Measurements from ENCODE around the gene NPAS3.

The NPAS3 gene

DNA sequence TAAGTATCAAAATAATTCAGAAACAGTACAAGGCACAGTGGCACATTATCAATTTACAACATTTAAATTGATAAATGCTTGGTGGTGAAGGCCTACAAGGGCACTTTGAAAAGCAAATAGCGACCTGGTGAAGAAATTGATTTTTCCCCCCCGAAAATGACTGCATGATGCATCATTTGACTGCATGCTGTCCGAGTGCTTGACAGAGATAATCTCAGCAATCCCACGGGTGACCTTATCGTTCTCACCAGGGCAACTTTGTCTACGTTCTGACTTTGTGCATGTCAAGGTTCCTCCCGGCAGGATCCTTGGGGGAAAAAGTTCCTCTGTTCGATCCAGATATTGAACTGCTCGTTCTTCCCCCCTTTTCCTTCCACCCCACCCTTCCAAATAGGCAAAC lies 627.4 kb downstream of the NPAS3 start:
- DNase-seq: no peak

- DNase-seq: no peak
Measured at GRCh38 chr14:33567023-33567728, 628.5 kb downstream of the NPAS3 start.

DNA sequence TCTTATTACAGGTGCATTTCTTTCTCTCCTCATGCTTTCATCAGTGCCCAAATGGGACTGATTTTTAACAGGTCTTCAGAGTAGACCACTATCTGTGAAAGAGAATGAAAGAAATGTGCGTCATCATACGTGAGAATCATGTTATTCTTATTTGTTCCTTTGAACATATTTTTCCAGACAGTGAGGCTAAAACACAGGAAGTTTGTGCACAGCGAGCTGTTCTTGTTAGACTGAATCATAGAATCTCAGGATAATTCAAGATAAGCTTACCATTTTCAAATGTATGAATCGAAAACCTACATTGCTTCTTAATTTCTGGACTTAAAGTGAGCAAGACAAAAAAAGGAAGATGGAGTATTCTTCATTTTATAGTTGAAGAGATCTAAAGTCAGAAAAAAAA lies 629.1 kb downstream of the NPAS3 start:
- no peak for DNase-seq

DNA sequence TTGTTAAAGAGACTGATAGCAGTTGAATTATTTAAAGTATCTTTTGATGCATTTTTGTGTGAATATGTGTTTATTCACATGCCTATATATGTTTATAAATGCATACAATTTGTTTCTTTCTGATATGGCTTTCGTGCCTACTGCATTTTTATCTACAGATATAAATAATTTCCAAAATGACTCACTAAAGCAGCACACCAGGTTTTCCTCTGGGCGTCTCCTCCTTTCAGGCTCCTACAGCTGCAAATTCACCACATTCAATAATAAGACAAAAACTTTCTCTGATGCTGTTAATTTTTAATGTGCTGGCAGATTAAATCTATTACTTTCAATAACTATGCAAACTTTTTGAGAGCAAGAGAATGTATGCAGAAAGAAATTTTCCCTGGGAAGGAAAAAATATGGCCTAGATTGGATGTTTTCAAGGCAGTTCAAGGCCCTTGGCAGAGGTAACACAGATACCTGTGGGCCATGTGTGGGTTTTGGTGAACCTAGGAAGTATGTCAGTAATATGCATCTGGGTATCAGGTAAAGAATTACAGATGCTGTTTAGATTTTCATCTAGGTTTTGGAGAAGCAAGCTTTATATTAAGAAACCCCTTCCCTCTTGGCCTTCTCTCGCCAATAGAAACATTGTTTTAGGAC lies 630.4 kb downstream of the NPAS3 start:
- DNase-seq: no peak

DNA sequence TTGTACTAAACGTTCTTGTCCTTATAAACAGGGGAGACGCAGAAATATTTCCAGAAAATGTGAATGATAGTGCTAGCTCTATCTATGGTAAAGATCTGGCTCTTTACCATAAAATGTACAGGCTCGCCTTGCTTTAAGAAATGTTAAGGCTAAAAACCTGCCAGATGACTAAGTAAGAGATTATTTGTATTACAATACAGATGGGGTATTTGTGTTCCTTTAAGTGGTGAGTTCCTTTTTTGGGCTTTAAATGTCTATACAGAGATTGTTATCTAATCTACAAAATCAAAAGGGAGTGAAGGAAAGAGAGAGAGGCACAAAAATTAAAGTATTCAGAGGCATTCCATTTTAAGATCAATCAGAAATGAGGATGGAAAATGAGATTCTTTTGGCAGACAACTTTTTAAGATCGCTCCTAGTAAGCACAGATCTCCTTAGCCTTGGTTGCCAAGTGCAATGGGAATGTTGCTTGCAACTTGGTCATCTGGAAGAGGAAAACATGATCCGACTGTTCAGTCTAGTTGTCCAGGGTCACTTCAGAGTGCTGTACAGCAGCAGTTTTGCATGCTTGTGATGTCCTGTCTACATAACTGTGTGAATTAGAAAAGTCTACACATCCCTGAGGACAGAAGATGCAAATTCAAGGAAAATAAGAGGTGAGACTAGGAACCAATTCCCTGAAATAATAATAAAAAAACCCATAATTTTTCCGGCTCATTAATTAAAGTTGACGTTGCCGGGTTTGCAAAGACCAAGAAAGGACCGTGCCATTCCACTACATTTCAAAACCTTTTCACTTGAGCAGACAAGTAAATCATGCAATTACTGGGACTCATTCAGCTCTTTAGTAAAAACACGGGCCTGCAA lies 631.4 kb downstream of the NPAS3 start:
- DNase-seq: no peak

GRCh38 chr14:33570694-33571310 lies 632.1 kb downstream of the NPAS3 start:
- DNase-seq: no peak

DNA sequence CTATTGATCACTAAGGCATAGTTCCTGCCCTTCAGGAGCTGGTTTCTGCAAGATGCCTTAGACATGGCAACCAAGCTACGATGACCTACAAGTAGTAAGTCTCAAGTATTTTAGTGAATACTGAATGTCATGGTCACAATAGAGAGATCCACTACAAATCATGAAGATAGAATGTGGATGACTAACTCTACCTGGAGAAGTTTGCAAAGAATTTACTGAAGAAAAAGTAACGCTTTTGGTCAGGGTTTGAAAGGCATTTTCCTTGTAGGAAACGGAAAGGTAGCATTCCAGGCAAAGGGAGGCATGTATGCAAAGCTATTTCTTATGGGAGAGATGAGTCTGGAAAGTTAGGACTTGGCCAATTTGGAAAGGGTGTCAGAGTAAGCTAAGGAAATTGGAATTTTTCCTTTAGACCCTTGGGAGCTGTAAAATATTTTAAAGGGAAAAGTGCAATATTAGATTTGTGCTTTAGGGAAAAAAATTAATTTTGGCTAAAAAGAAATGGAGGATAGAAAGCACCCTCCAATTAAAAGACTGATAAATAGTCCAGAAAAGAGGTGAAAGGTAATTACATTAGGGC lies 634.7 kb downstream of the NPAS3 start:
- no peak for DNase-seq

GRCh38 chr14:33576014-33576413 lies 637.3 kb downstream of the NPAS3 start:
- DNase-seq: no peak

DNA sequence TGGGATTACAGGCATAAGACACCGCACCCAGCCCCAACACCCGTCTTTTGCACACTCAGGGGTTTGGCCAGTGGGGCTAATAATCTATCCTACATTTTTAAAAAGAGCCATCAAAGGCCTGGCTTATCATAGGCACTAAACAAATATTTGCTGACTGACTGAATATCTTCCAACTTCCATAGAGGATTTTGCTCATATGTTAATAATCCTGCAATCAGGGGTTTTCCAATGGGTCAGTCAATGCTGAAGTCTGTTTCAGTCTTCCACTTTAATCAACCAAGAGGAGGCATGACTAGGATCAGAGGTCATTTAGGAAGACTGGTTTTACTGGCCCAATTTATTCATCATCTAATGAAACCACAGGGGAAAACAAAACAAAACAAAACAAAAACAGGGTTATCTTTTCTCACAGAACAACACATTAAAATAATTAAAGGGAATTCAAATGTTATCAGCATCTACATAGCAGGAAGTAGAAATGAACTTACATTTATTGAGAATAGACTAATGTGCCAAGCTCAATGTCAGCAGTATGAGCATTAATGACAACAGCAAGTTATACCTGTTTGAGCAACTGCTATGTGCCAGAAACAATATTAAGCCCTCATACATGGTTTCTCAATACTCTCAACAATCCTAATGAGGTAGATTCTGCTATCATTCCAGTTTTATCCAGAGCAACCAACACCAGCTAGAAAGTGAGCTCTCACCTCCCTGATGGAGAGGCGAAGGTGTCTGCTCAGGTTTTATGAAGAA lies 640.0 kb downstream of the NPAS3 start:
- no peak for DNase-seq

DNA sequence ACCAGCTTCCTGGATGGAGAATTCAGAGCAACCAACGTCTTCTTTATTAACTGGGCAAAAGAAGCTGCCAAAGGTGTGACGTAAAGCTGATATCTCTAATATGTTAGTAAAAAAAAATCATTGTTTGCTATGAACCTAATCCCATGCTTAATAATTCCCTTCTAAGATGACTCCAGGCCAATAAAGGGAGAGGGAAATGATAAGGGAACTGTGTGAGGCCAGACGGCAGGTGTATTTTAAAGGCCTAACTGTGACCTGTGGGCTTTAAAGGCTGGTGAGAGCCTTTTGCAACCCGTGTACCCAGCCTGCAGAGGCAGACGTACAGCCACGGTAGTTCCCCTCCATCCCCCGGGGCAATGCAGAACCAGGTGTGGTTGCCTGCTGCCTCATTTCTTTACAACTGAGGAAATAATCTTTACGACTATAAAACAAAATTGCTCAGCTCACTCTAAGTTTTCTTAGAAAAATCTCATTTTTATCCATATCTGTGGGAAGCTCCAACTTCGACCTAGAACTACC lies 641.6 kb downstream of the NPAS3 start:
- DNase-seq: no peak

- no peak for DNase-seq
Measured at GRCh38 chr14:33580841-33581240, 642.2 kb downstream of the NPAS3 start.

GRCh38 chr14:33584697-33585096 lies 646.0 kb downstream of the NPAS3 start:
- no peak for DNase-seq

GRCh38 chr14:33586806-33587205 lies 648.1 kb downstream of the NPAS3 start:
- DNase-seq: no peak

GRCh38 chr14:33587791-33588190 lies 649.1 kb downstream of the NPAS3 start:
- no peak for DNase-seq

- DNase-seq: no peak
Measured at GRCh38 chr14:33588771-33589170, 650.1 kb downstream of the NPAS3 start.

DNA sequence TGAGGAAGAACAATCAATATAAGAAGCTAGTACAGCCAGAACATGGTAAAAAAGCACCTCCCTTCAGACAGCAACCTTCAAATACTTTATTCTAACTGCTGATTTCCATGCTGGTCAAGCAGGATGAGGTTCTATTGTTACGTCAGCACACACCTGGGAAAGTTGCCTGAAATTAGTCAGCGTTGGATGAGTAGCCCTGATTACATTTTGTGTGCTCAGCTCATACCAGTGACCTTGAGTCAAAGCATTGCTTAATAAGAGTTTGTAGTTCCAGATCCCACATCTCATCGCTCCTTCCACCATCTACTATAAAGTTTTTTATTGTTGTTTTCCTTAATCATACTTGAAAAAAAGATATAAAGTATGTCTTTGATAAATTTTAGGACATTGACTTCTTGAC lies 650.7 kb downstream of the NPAS3 start:
- DNase-seq: no peak

GRCh38 chr14:33590891-33591630 lies 652.4 kb downstream of the NPAS3 start:
- DNase-seq: no peak

DNA sequence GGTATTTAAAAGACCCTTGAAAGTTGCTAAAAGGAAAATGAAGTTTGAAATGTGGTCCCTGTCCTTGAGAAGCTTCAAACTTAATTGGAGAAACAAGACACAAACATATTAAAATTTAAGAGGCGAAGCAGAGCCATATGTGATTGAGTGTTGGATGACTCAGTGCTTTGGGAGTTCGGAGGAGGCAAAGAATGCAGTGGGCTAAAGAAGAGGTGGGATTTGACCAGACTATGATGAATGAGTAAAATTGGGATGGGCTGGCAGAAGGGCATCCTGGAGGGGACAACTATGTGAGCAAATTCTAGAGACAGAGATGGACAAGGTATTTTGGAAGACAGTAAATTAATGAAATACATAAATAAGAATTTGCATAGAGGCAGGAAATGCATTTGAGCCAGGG lies 653.6 kb downstream of the NPAS3 start:
- DNase-seq: no peak

GRCh38 chr14:33596211-33597080 lies 657.8 kb downstream of the NPAS3 start:
- DNase-seq: no peak

DNA sequence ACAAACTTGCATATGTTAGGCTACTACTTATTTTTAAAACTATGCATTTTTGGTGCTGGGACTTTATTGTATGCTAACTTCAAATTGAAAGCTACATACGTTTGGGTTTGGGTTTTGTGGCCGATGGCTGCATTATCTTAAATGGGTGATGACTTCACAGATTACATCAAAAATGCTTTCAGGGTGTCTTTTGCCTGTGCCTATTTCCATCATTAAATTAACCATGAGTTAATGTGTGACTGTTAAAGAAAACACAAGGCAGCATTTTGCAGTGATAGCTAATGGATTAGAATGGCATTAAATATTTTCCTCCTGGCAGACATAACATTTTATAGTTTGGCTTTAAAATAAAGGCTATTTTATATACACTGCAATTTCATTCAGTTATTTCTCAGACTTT lies 659.9 kb downstream of the NPAS3 start:
- no peak for DNase-seq
